Stimulated activated CD8-positive, alpha-beta memory T cell treated with anti-CD3 and anti-CD28 coated beads, Interleukin-4, amount 100 ng/mL, for 24 hours (primary cell): ENCODE measurements around the gene FBN1.

Source experiments
- DNase-seq: peaks from one replicate; pipeline ENCODE4 v3.0.0-alpha.2; 2020; ENCODE audit warnings: low read depth

Gene FBN1

DNA sequence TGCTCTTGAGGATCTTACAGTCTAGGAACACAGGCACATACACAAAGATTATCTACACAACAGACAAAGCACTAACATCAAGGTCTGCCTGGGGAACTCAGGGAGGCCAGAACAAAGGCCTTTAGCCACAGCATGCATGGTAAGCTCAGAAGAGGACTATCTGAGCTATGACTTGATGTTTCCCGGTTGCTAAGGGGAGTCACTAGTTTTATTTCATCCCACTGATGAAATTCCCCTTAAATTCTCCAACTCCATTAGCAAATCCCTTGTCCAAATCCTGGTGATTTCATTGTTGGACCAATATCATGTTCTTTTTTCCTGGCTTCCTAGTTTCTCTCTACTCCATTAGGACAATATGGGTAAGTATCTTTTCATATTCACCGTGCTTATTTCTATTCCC is 23.3 kb downstream of the FBN1 start:
- no peak for DNase-seq

- no peak for DNase-seq
These were observed 26.1 kb downstream of the FBN1 start for GRCh38 chr15:48619446-48619845.

DNA sequence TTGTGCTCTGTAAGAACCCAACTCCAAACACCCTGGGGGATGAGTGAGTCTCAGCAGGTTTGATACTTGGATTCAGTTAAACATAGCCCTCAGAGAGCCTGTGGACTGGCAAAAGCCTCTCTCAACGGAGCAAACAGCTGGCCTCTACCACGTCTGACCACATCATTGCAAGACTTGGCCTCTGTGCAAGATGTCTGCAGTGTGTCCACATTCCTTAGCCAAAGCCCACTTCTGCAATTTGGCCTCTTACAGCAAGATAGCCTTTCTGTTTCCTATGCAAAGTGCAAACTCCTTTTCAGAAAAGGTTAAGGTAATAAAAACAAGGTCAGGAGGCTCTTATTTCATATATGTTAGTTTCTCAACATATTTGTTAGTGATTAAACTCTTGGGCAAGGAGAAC is 27.9 kb downstream of the FBN1 start:
- DNase-seq = no peak

DNA sequence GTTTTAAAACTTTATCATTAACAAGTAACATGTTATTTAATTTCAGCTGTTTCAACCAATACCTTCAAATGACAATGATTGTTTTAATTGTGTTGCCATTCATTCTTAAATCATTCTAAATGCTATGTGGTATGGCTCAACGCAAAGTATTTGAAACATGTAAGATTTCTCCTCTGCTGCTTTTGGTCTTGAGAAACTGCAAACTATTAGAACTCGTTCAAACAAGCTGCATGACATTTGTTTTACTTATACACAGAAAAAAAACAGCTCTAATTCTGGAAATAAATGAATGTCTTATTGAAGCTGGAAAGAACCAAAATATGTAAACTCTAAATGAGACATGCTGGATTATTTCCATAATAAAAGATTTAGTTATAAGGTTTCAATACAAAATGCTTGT is 29.3 kb downstream of the FBN1 start:
- DNase-seq = no peak

- DNase-seq = no peak
These were observed 31.5 kb downstream of the FBN1 start for GRCh38 chr15:48614051-48614450.

- no peak for DNase-seq
These were observed 36.0 kb downstream of the FBN1 start for GRCh38 chr15:48609486-48609885.

- no peak for DNase-seq
These were observed 37.7 kb downstream of the FBN1 start for GRCh38 chr15:48607846-48608245.

- no peak for DNase-seq
These were observed 40.9 kb downstream of the FBN1 start for GRCh38 chr15:48604567-48604966.

DNA sequence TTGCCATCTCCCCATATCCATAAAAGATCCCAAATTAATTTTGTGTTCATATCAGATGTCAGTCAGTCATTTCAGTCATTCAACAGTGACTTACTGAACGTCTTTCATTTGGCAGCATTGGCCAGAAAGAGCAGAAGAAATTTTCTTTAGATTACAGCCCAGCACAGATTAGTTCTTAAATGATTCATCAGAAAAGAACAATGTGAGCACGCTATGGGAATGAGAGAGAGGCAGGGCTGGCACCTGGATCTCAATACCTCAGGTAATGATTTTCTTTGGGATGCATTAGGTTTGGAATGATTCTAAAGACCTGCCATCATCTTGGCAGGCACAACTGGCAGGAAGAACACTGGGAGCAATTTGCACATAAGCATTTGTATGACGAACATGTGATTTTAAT is 41.6 kb downstream of the FBN1 start:
- no peak for DNase-seq

GRCh38 chr15:48603123-48603500 is 42.4 kb downstream of the FBN1 start:
- DNase-seq = no peak

DNA sequence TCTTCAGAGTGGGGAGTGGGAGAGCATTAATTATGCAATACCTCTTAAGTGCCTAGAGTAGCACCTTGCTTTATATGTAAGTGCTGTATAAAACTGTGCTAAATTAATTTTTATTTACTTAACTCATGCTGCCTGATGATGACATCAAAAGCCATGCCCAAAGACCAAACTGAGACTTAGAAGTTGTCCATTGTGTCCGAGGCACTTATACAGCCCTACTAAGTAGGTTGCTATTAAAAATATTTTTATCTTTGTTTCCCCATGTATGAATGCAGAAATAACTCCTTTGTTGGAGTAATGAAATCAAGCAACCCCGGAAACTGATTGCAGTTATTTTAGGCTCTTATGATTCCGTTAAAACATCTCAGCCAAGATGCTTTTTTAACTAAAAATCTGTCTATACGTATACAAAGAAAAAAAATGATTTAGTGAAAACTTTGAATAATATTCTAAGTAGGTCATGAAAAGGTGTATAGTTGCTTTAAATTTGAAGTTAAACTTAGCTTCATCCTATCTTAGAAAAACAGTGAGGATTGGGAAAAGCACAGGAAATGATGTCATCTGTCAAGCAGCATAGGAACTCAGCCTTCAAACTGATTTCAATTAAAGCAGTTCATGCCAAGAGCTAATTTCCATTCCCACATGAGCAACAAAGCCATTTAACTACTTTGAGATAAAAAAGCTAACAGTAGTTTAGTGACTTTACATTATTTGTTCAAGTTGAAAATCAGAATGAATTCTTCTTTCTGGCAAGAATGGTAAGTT is 43.0 kb downstream of the FBN1 start:
- no peak for DNase-seq

DNA sequence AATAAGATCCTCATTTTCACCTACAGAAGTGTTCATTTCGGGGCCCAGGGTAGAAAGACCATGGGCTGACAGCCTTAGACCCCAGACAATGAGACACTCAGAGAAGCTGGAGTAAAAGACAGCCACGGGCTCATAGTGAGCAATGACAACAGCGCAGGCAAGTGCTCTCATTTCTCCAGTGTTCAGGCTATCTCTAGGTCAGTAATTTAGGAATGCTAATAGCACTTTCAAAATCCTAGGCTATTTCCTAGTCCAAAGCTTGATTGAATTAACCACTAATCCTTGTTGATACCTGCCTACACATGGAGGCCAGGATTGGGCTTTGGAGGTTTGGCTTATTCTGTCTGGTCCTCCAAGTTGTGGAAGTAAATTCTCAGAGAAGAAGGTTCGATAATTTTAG is 44.4 kb downstream of the FBN1 start:
- no peak for DNase-seq

DNA sequence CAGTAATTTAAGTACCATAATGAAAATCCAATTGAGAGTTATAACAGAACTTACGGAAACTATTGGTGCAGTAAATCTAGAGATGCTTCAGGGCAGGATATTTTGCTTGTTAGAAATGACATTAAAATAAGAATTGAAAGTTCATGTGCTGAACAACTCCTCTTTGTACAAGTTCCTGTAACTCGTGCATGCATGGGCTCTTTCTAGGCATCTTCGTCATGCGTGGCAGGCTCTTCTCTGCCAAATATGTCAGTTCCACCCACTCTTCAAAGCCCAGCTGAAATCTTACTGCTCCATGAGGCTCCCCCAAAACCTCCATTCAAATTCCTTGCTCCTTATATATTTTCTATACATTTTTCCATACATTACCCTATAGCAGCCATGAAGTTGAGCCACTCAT is 48.7 kb downstream of the FBN1 start:
- no peak for DNase-seq

DNA sequence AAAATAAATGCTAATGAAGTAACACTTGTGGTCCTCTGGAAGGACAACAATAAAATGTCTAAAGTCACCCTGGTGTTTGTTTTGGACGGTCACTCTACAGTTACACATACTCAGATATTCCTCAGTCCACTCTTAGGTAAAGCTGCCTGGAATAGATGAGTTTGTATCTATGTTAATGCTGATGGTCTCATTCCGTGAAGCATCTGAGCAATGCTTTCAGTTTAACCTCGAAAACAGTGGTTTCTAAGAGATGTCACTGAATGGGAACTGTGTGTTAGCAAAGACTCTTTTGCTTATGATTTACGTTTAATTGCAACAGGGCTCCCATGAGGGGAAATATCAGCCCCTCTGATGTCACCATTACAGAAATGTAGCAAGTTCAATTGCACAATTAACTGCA is 49.1 kb downstream of the FBN1 start:
- no peak for DNase-seq

DNA sequence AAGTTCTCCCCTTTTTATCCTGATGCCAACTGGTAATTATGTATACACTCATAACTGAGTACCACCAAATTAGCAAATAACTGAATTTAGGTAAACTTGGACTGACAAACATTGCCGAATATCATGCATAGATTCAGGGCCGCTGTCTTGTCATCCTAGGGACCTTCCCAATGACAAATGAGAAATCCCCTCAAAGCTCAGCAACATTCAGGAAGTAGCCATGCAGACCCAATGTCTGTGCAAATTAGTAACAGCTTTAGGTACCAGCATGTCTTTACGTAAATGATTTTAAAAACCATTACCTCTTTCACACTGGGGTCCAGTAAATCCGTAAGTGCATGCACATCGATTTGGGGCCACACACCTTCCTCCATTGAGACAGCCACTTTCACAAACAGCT is 49.5 kb downstream of the FBN1 start:
- DNase-seq = no peak

DNA sequence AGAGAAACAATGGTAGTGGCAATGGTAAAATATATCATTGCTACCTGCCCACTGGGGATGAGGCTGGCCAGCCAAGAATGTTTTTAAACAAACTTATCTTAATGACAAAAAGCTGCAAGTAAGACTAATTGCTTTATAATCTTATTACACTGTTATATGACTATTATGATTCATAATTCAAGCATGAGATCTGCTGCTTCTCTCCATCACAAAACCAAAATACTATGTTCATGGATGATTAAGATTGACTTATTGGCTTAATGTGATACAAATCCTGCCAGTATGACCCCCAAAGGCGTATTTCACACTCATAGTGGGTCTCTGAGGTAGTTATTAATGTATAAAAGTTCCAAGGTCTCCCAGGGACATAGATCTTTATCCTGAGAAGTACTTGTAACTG is 52.6 kb downstream of the FBN1 start:
- DNase-seq = no peak

DNA sequence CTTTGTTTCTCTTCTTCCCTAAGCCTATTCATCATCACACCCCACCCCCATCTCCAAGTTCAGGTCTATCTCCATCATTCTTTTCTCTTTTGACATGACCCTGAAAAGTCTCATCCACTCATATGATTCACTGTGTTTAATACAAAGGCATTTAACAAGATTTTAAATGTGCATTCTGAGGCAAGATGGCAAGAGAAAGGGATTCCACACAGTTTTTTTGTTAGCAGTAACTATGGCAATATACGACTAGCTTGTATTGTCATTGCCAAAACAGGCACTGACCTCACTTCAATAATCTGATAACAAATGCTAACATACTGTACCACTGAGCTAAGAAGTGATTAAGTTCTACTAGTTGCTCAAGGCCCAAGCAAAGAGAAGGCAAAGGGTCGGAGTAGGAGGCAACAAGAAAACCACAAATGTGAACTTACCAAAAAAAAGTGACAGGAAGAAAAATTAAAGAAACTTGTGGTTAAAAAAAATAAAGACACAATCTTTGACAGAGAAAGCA is 53.2 kb downstream of the FBN1 start:
- no peak for DNase-seq

GRCh38 chr15:48590723-48591122 is 54.8 kb downstream of the FBN1 start:
- DNase-seq = no peak

GRCh38 chr15:48584812-48585563 is 60.5 kb downstream of the FBN1 start:
- no peak for DNase-seq

GRCh38 chr15:48584090-48584811 is 61.3 kb downstream of the FBN1 start:
- no peak for DNase-seq

GRCh38 chr15:48582452-48583247 is 62.9 kb downstream of the FBN1 start:
- DNase-seq = no peak

- no peak for DNase-seq
These were observed 64.3 kb downstream of the FBN1 start for GRCh38 chr15:48581219-48581618.
